ENCODE measurements around the gene DNAH6.

DNA sequence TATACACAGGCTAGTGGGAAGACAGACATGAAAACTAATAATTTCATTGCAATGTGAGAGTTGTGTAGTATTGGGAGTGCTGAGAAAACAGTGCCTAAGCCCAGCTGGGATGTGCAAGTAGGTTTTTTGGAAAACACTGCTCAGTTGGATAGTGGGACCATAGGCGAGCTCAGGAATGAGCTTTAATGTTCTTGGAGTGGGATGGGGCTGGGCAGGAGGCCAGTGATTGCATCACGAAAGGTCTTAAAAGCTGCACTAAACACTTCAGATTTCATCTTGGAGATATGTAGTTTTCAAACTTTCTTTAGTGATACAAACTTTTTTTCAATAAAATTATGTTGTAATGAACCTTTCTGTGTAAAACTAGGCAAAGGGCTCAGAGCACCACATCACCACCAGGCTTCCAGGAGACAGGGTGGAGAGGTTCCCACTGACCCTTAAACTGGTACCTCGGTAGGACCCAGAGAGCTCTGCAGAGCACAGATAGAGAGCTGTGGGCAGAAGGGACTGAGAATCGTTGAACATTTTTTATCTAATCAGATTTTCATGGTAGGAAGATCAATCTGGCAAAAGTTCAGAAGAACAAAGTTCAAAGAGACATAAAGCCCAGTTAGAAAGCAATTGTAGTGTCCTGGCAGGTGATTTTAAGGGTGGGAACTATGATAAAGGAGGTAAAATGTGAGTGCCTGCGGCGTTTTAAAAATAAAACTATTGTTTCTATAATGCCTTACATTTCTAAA is 188.4 kb downstream of the DNAH6 start:
- TF ChIP-seq CTCF (IDR thresholded peaks at IDR 0.05) = no peak
- TF ChIP-seq ZFX (IDR thresholded peaks at IDR 0.05; ENCODE audit: borderline replicate concordance) = no peak

Measured in 22Rv1 (cell line).